ENCODE measurements around the gene DOCK1.

Gene DOCK1

GRCh38 chr10:127186813-127187212 lies 281.6 kb downstream of the DOCK1 start:
- no peak overlapping the region for H3K4me3 ChIP-seq (ENCODE audit: low read length)
- no peak for TF ChIP-seq CTCF (IDR thresholded peaks at IDR 0.05; ENCODE audit: low read length)
- no peak for TF ChIP-seq EZH2phosphoT487 (IDR thresholded peaks at IDR 0.05; ENCODE audit: low read length)
- no peak for TF ChIP-seq EZH2 (optimal IDR thresholded peaks at IDR 0.05; ENCODE audit: low read depth, low read length)
- H3K4me1 ChIP-seq (ENCODE audit: low read length): no peaks in the 10 kb centered on the region
- no peak for DNase-seq
- no peaks in the 10 kb centered on the region for H3F3A ChIP-seq (ENCODE audit: insufficient read depth, low read length)
- H3K9ac ChIP-seq (ENCODE audit: low read length): no peak overlapping the region
- no peak overlapping the region for H3K27ac ChIP-seq (ENCODE audit: low read length)
- H3K79me2 ChIP-seq (ENCODE audit: low read length): no peaks in the 10 kb centered on the region
- no peaks in the 10 kb centered on the region for H3K9me2 ChIP-seq (replicated peaks; ENCODE audit: insufficient read depth, low read length)
- no peak overlapping the region for H3K4me2 ChIP-seq (ENCODE audit: low read depth, low read length)
- no peaks in the 10 kb centered on the region for H3K9me3 ChIP-seq (replicated peaks; ENCODE audit: insufficient read depth, low read length)
- no peaks in the 10 kb centered on the region for H3K27me3 ChIP-seq (replicated peaks; ENCODE audit: insufficient read depth, low read length)
- no peaks in the 10 kb centered on the region for H4K20me1 ChIP-seq (ENCODE audit: insufficient read depth, low read length)
- H3K36me3 ChIP-seq (replicated peaks; ENCODE audit: insufficient read depth, low read length): no peaks in the 10 kb centered on the region
- no peak overlapping the region for H2AFZ ChIP-seq (ENCODE audit: low read length)

- H3K4me1 ChIP-seq (ENCODE audit: low read length): no peaks in the 10 kb centered on the region
- TF ChIP-seq EZH2 (optimal IDR thresholded peaks at IDR 0.05; ENCODE audit: low read depth, low read length) (no peak), CTCF (IDR thresholded peaks at IDR 0.05; ENCODE audit: low read length) (no peak), EZH2phosphoT487 (IDR thresholded peaks at IDR 0.05; ENCODE audit: low read length) (no peak)
- no peaks in the 10 kb centered on the region for H3F3A ChIP-seq (ENCODE audit: insufficient read depth, low read length)
- no peaks in the 10 kb centered on the region for H3K79me2 ChIP-seq (ENCODE audit: low read length)
- H4K20me1 ChIP-seq (ENCODE audit: insufficient read depth, low read length): no peaks in the 10 kb centered on the region
- H2AFZ ChIP-seq (ENCODE audit: low read length): no peak overlapping the region
- no peaks in the 10 kb centered on the region for H3K9me3 ChIP-seq (replicated peaks; ENCODE audit: insufficient read depth, low read length)
- DNase-seq: no peak
- no peaks in the 10 kb centered on the region for H3K36me3 ChIP-seq (replicated peaks; ENCODE audit: insufficient read depth, low read length)
- H3K4me3 ChIP-seq (ENCODE audit: low read length): no peak overlapping the region
- no peak overlapping the region for H3K27ac ChIP-seq (ENCODE audit: low read length)
- H3K9me2 ChIP-seq (replicated peaks; ENCODE audit: insufficient read depth, low read length): no peaks in the 10 kb centered on the region
- no peaks in the 10 kb centered on the region for H3K27me3 ChIP-seq (replicated peaks; ENCODE audit: insufficient read depth, low read length)
- H3K9ac ChIP-seq (ENCODE audit: low read length): no peak overlapping the region
- no peak overlapping the region for H3K4me2 ChIP-seq (ENCODE audit: low read depth, low read length)
Observed at GRCh38 chr10:127189226-127189625, 284.0 kb downstream of the DOCK1 start.

GRCh38 chr10:127190427-127190826 lies 285.2 kb downstream of the DOCK1 start:
- Histone ChIP-seq H4K20me1 (ENCODE audit: insufficient read depth, low read length) (no peaks in the 10 kb centered on the region), H3K27ac (ENCODE audit: low read length) (no peak overlapping the region)
- no peak for DNase-seq

More at GRCh38 chr10:127190427-127190826, 285.2 kb downstream of the DOCK1 start:
- Histone ChIP-seq H3K79me2 (ENCODE audit: low read length) (no peaks in the 10 kb centered on the region), H2AFZ (ENCODE audit: low read length) (no peak overlapping the region), H3K36me3 (replicated peaks; ENCODE audit: insufficient read depth, low read length) (no peaks in the 10 kb centered on the region), H3K4me1 (ENCODE audit: low read length) (no peaks in the 10 kb centered on the region), H3K9ac (ENCODE audit: low read length) (no peak overlapping the region), H3K4me2 (ENCODE audit: low read depth, low read length) (no peak overlapping the region), H3K9me3 (replicated peaks; ENCODE audit: insufficient read depth, low read length) (no peaks in the 10 kb centered on the region), H3K27me3 (replicated peaks; ENCODE audit: insufficient read depth, low read length) (no peaks in the 10 kb centered on the region), H3K9me2 (replicated peaks; ENCODE audit: insufficient read depth, low read length) (no peaks in the 10 kb centered on the region), H3K4me3 (ENCODE audit: low read length) (no peak overlapping the region), H3F3A (ENCODE audit: insufficient read depth, low read length) (no peaks in the 10 kb centered on the region)
- TF ChIP-seq CTCF (IDR thresholded peaks at IDR 0.05; ENCODE audit: low read length) (no peak), EZH2 (optimal IDR thresholded peaks at IDR 0.05; ENCODE audit: low read depth, low read length) (no peak), EZH2phosphoT487 (IDR thresholded peaks at IDR 0.05; ENCODE audit: low read length) (no peak)

All from MM.1S (cell line).